GM04504 (cell line): ENCODE measurements around the gene ITGA3.

Experiments used
- DNase-seq: peaks from one replicate; pipeline ENCODE4 v3.0.0-alpha.2; 2012; ENCODE audit warnings: low read depth

The ITGA3 gene

DNA sequence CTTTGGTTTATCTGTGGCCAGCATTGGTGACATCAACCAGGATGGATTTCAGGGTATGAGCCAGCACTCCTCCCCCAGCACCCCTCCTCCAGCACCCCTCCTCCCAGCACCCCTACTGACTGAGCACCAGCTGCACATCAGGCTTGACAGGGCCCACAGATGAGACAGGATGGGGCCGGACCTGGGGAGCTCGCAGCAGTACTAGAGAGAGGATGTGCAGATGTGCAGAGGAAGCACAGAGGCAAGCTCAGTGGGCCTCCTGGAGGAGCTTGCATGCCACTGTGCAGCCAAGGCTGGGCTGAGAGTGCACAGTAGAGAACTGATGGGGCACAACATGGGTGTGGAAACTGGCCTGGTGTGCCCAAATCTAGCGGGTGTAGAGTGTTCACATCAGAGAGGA, 16.2 kb downstream of the ITGA3 start:
- no peak for DNase-seq

DNA sequence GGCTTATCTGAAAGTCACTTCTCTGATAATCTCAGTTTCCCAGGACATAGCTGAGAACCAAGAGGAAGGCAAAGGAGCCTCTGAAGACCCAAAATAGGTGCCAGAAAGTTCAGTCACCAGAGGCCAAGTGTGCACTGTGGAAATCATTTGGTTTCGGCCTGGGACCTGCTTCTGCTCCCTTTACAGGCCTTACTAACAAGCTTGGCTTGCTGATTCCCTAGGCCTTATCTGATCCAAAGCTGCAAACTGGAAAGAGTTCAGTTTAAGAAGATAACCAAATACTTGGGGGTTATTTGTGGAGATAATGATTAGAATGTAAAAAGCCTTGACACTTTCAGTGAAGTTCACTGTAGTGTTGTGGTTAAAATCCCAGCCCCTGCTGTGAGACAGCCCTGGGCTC, 17.0 kb downstream of the ITGA3 start:
- DNase-seq = no peak

DNA sequence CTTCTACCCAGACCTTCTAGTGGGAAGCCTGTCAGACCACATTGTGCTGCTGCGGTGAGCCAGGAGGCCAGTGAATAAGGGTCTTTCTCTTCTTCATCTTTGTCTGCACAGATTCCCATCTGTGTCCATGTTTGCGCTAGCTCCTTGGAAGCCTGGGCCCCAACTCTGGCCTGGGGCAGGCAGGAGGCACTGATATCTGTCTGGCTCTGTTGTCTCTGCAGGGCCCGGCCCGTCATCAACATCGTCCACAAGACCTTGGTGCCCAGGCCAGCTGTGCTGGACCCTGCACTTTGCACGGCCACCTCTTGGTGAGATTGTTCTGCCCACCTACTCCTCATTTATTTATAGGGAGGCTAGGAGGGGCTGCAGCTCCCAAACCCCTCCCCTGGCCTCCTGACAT, 18.3 kb downstream of the ITGA3 start:
- DNase-seq = no peak

DNA sequence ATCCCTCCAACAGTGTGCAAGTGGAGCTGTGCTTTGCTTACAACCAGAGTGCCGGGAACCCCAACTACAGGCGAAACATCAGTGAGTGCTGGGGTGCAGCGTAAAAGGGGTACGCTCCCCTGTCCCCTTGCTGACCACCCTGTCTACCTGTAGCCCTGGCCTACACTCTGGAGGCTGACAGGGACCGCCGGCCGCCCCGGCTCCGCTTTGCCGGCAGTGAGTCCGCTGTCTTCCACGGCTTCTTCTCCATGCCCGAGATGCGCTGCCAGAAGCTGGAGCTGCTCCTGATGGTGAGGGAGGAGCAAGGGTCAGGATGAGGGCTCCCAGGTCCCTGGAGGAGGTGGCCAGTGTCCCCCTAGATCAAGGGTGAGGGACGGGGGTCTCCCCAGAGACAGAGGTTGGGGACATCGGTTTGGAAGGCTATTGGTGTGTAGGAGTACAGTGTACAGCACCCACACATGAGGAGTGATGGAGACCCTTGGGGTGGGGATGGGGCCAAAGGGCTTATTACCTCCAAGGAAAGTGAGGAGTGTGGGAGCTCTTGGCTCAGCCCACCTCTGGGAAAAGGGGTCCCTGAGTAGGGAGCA, 19.6 kb downstream of the ITGA3 start:
- no peak for DNase-seq

DNA sequence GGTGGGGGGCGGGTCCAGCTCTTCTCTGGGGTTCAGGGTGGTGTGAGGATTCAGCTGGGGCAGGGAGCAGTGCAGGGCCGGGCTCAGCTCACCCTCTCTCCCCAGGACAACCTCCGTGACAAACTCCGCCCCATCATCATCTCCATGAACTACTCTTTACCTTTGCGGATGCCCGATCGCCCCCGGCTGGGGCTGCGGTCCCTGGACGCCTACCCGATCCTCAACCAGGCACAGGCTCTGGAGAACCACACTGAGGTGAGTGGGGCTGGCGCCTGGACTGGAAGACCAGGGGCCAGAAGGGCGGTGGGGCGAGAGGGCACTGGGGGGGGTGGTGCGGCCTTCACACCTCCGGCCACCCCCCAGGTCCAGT, 20.3 kb downstream of the ITGA3 start:
- no peak for DNase-seq

- DNase-seq = no peak
Observed at GRCh38 chr17:50076591-50077235, 20.8 kb downstream of the ITGA3 start.

DNA sequence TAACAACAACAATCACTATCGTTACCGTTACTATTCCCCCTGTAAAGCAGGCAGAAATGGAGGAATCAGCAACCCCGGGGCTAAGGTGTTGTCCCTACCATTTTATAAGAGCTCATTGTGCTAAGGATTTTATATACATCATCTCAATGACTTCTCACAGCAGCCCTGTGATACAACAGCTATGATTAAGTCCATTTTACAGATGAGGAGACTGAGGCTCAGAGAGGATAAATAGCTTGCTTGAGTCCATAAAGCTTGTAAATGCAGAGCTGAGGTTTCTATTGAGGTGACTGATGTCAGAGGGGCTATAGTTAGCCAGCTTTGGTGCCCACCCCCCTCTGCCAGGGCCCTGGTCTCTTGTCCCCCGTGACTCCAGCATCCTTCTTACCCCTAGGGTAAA, 22.5 kb downstream of the ITGA3 start:
- no peak for DNase-seq

DNA sequence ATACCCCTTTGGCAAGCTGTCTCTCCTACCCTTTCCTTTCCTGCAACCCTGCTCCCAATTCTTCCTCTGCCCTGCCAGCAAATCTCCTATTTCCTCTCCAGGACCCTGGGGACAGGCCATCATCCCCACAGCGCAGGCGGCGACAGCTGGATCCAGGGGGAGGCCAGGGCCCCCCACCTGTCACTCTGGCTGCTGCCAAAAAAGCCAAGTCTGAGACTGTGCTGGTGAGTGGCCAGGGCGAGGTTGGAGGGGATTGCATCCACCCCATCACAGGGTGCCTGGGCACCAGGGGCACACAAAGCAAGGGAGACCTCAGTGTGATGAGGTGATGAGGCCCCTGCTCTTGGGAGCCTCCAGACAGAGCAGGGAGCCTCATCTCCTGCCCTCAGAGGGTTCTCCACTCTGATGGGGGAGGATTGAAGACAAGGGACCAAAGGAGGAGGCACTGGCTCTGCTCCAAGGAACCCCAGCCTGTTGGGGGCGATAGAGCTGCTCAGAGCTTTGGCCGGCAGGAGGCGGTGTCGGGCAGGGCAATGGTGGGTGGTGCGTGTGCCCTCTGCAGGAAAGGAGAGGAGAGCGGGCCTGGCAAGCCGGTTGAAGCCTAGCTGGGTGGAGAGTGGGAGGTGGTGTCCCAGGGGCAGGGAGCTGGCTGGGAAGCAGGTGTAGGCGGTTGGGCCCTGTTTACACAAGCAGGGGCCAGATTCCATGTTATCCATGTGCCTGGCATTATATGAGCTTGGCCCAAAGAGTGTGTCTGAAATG, 23.6 kb downstream of the ITGA3 start:
- no peak for DNase-seq

- no peak for DNase-seq
Observed at GRCh38 chr17:50080096-50080480, 24.2 kb downstream of the ITGA3 start.

DNA sequence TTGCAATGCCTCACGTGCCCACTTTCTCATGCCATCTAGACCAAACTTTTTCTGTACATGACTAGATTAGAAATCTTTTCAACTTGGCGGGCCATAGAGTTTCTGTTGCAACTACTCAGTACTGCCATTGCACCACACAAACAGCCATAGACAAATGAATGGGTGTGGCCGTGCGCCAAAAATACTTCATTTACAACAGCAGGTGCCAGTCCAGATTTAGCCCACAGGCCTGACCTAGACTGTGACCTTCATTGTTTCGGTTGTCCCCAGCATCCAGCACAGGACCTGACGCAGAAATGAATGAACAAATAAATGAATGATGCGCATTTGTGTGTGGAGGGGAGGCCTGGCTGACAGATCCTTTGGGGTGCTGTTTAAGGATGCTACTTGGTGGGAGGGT, 24.9 kb downstream of the ITGA3 start:
- no peak for DNase-seq

GRCh38 chr17:50081757-50082156, 25.8 kb downstream of the ITGA3 start:
- no peak for DNase-seq

GRCh38 chr17:50087246-50087911, 31.5 kb downstream of the ITGA3 start:
- no peak for DNase-seq

DNA sequence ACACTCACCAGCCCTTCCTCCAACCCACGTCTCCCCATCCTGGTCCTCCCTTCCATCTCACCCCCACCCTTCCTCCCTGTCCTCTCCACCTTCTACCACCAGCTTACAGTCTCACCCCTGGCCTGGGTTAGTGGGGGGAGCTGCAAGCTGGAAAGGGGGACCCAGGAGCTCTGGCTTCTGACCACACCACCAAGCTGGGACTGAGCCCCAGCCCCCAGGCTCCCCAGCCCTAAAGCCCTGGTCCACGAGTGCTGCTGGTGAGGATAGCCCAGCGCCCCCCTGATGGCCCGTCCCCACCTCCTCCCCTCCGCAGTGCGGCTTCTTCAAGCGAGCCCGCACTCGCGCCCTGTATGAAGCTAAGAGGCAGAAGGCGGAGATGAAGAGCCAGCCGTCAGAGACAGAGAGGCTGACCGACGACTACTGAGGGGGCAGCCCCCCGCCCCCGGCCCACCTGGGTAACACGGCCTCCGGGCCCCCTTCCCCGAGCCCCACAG, 32.0 kb downstream of the ITGA3 start:
- no peak for DNase-seq

DNA sequence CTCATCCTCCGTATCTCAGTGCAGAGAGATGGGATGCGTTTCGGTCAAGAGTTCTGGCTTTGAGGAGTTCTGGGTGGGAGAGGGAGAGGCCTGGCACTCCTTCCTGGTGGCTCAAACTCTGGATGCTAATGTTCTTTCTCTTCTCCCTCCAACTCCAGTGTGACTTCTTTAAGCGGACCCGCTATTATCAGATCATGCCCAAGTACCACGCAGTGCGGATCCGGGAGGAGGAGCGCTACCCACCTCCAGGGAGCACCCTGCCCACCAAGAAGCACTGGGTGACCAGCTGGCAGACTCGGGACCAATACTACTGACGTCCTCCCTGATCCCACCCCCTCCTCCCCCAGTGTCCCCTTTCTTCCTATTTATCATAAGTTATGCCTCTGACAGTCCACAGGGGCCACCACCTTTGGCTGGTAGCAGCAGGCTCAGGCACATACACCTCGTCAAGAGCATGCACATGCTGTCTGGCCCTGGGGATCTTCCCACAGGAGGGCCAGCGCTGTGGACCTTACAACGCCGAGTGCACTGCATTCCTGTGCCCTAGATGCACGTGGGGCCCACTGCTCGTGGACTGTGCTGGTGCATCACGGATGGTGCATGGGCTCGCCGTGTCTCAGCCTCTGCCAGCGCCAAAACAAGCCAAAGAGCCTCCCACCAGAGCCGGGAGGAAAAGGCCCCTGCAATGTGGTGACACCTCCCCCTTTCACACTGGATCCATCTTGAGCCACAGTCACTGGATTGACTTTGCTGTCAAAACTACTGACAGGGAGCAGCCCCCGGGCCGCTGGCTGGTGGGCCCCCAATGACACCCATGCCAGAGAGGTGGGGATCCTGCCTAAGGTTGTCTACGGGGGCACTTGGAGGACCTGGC, 33.3 kb downstream of the ITGA3 start:
- no peak for DNase-seq

DNA sequence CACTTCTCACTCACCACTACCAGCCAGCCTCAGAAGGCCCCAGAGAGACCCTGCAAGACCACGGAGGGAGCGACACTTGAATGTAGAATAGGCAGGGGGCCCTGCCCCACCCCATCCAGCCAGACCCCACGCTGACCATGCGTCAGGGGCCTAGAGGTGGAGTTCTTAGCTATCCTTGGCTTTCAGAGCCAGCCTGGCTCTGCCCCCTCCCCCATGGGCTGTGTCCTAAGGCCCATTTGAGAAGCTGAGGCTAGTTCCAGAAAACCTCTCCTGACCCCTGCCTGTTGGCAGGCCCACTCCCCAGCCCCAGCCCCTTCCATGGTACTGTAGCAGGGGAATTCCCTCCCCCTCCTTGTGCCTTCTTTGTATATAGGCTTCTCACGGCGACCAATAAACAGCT, 34.2 kb downstream of the ITGA3 start:
- DNase-seq = no peak

GRCh38 chr17:50090971-50091917, 35.3 kb downstream of the ITGA3 start:
- DNase-seq = no peak

- DNase-seq = no peak
Observed at GRCh38 chr17:50091918-50092285, 36.0 kb downstream of the ITGA3 start.

- no peak for DNase-seq
Observed at GRCh38 chr17:50093246-50093645, 37.3 kb downstream of the ITGA3 start.

- DNase-seq = no peak
Observed at GRCh38 chr17:50093807-50094206, 37.9 kb downstream of the ITGA3 start.

DNA sequence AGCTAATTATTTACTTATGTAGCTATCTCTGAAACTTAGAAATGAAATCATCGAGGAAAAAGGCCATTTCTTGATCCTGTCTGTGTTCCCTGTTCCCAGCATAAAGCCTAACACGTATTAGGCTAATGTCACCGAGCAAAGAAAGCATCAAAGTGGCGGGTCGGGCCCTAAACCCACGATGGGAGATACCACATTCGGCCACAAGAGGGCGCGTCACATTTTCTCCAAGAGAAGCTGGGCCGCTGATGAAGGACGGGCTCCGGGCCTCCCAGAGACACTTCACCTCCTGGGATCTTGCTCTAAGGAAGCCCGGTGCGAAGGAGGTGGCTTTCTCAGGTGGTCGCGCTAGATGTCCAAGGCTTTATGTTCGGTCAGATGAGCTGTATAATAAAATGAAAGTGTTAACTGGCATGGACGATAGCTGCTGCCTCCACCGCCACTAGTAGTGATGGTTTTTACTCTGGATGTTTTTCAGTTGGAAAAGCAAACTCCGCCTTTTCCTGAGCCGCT, 38.4 kb downstream of the ITGA3 start:
- DNase-seq = peak; percentile 67
